ENCODE data around the gene ABCA12.

DNA sequence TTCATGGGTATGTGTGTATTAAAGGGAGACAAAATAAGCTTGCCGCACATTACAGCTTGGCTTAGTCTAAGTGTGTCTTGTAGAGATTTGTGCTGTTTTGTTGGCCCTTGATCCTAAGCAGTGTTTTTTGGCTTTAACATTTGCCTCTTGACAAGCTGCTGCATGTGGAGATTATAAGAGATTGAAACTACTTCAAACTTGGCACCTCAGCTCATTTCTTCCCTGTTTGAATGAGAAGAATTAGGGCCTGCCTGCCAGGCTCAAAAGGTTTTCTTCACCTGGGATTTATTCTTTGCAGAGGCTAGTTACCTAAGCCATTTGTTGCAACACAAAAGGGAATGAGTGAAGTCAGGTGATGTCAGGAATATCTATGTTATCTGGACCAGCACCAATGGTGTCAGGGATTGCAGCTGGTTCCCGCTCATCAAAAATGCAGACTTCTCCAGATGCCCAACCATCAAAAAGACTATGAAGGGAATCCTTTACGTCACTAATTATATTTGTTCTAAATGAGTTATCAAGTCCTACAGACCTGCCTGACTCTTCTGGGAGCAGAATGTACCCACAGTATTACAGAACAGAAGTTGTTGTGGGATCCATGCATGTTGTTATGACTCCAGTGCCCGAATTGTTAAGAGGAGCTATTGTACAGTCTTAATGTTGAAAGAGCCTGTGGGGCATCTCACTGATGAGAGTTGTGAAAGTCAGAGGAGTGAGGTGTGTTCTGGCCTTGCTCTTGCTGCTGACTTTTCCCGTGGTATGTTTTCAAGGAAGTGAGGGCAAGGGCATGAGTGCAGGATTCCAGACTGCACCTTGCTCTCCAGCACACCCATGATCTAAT lies 31.0 kb downstream of the ABCA12 start:
- TF ChIP-seq POLR2AphosphoS5 (IDR thresholded peaks at IDR 0.05): no peak
- TF ChIP-seq, protein P1, sequence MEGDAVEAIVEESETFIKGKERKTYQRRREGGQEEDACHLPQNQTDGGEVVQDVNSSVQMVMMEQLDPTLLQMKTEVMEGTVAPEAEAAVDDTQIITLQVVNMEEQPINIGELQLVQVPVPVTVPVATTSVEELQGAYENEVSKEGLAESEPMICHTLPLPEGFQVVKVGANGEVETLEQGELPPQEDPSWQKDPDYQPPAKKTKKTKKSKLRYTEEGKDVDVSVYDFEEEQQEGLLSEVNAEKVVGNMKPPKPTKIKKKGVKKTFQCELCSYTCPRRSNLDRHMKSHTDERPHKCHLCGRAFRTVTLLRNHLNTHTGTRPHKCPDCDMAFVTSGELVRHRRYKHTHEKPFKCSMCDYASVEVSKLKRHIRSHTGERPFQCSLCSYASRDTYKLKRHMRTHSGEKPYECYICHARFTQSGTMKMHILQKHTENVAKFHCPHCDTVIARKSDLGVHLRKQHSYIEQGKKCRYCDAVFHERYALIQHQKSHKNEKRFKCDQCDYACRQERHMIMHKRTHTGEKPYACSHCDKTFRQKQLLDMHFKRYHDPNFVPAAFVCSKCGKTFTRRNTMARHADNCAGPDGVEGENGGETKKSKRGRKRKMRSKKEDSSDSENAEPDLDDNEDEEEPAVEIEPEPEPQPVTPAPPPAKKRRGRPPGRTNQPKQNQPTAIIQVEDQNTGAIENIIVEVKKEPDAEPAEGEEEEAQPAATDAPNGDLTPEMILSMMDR (IDR thresholded peaks at IDR 0.05): no peak
- TF ChIP-seq POLR2A (IDR thresholded peaks at IDR 0.05; ENCODE audit: low read depth): no peak
- no peak for TF ChIP-seq EP300 (IDR thresholded peaks at IDR 0.05)

Data from esophagus muscularis mucosa (tissue), 4 donors.